Measurements from ENCODE around the gene UBTF. TPM values are rescaled to one million over a fixed set of nuclear protein-coding genes. Genes with fewer than 3 reads are reported as not detected.

Gene UBTF
- total and polyA plus RNA-seq, 2 donors (not counting 3 experiments of a cell fraction or from before 2014, with no cell fraction given), result 14.7 to 84.7 TPM

- no peaks in the 10 kb centered on the region for H4K20me1 ChIP-seq (replicated peaks; ENCODE audit: control insufficient read depth, extremely low read depth, insufficient read depth, low read length)
- H3K27ac ChIP-seq (ENCODE audit: insufficient read depth, low read depth, low read length), result no peak overlapping the region
- TF ChIP-seq EZH2 (IDR thresholded peaks at IDR 0.05; ENCODE audit: borderline replicate concordance, low read depth, low read length, severe bottlenecking), result no peak
- TF ChIP-seq POLR2AphosphoS5 (IDR thresholded peaks at IDR 0.05; ENCODE audit: insufficient read depth, low read depth, low read length), result no peak
- TF ChIP-seq CTCF (IDR thresholded peaks at IDR 0.05; ENCODE audit: extremely low read depth in 1 of 2, insufficient read depth in 1 of 2, low read depth in 1 of 2, low read length in 2 of 2), result no peak
- no peak for TF ChIP-seq POLR2A (IDR thresholded peaks at IDR 0.05; ENCODE audit: low read depth, low read length)
- no peak for TF ChIP-seq MYC (IDR thresholded peaks at IDR 0.05; ENCODE audit: low read depth, low read length)
- no peak for TF ChIP-seq FOS (IDR thresholded peaks at IDR 0.05; ENCODE audit: borderline replicate concordance, insufficient read depth, low read length)
- TF ChIP-seq MAX (IDR thresholded peaks at IDR 0.05; ENCODE audit: insufficient read depth, insufficient read length), result no peak
- no peak for TF ChIP-seq JUN (IDR thresholded peaks at IDR 0.05; ENCODE audit: borderline replicate concordance, insufficient read depth, insufficient read length, low read depth)
- no peak for TF ChIP-seq GATA2 (IDR thresholded peaks at IDR 0.05; ENCODE audit: insufficient read depth, insufficient read length, low read depth, low read length)
- dilution Hi-C loops (cut with MboI; ENCODE audit: extremely low pct_ligation_motif_present, low sequenced_read_pairs) (no loop called here), intact Hi-C loops (cut with micrococcal nuclease) (no loop called here)
- no peaks in the 10 kb centered on the region for H3K27me3 ChIP-seq (ENCODE audit: control insufficient read depth in 2 of 2, insufficient read depth in 2 of 2, low read length in 2 of 2)
- H3K9me3 ChIP-seq (replicated peaks; ENCODE audit: control insufficient read depth, insufficient read depth, low read length), result no peaks in the 10 kb centered on the region
- FAIRE-seq (no peak), DNase-seq (ENCODE audit: low read depth, low spot score) (no peak)
- BruUV-seq (replicated peaks), result no TSS peak
- no peaks in the 10 kb centered on the region for H3K4me1 ChIP-seq (ENCODE audit: control insufficient read depth, extremely low read depth, insufficient read depth, low read length)
- no peak overlapping the region for H2AFZ ChIP-seq (ENCODE audit: low read depth, low read length)
- H3K79me2 ChIP-seq (ENCODE audit: control insufficient read depth, insufficient read depth, low read length), result no peaks in the 10 kb centered on the region
- no peak overlapping the region for H3K9ac ChIP-seq (replicated peaks; ENCODE audit: extremely low read depth, insufficient read depth, low read length)
- H3K4me3 ChIP-seq (replicated peaks in 1 of 3; ENCODE audit: insufficient read depth in 1 of 3, low read depth in 1 of 3, low read length in 3 of 3), result no peak overlapping the region
- CTCF ChIA-PET, result no interaction called here
- no peaks in the 10 kb centered on the region for H3K36me3 ChIP-seq (ENCODE audit: control insufficient read depth in 2 of 2, extremely low read depth in 1 of 2, insufficient read depth in 2 of 2, low read length in 2 of 2)
- no peak overlapping the region for H3K4me2 ChIP-seq (ENCODE audit: insufficient read depth, low read length)
- POLR2A ChIA-PET, result no interaction called here
- no peaks in the 10 kb centered on the region for H3K9me1 ChIP-seq (replicated peaks; ENCODE audit: control insufficient read depth, extremely low read depth, insufficient read depth, low read length)
These were observed 43.9 kb upstream of the UBTF start for GRCh38 chr17:44263345-44263902.
